ENCODE results near the gene ADK.
A peak's percentile ranks its signal among the peaks of the same experiment; 100 is the strongest.

The ADK gene

GRCh38 chr10:74238516-74238915 lies 87.5 kb downstream of the ADK start:
- no peaks in the 10 kb centered on the region for H3K9me3 ChIP-seq (ENCODE audit: insufficient read depth, low read depth, low read length)
- no peak for TF ChIP-seq EZH2phosphoT487 (IDR thresholded peaks at IDR 0.05; ENCODE audit: borderline replicate concordance)
- no peak for TF ChIP-seq CTCF (conservative IDR thresholded peaks at IDR 0.05; ENCODE audit: low read length)
- no peaks in the 10 kb centered on the region for H4K20me1 ChIP-seq (ENCODE audit: insufficient read depth, low read length, poor library complexity, severe bottlenecking)
- H3K4me2 ChIP-seq (ENCODE audit: low read depth, low read length, poor library complexity, severe bottlenecking) = no peak overlapping the region
- H3K36me3 ChIP-seq (ENCODE audit: insufficient read depth, low read length) = peaks cover 9% of the 10 kb centered on the region; the same call in 1 of the 2 replicates
- no peak overlapping the region for H3K9ac ChIP-seq (ENCODE audit: low read depth, low read length, poor library complexity, severe bottlenecking)
- no peak overlapping the region for H3K4me3 ChIP-seq (ENCODE audit: low read length, poor library complexity, severe bottlenecking)
- no peaks in the 10 kb centered on the region for H3F3A ChIP-seq (ENCODE audit: low read depth)
- H2AFZ ChIP-seq (ENCODE audit: low read length) = no peak overlapping the region
- H3K27me3 ChIP-seq (ENCODE audit: insufficient read depth, low read length, poor library complexity, severe bottlenecking) = no peaks in the 10 kb centered on the region
- H3K79me2 ChIP-seq (ENCODE audit: insufficient read depth, low read length) = no peaks in the 10 kb centered on the region
- H3K9me2 ChIP-seq (replicated peaks; ENCODE audit: low read depth, low read length) = no peaks in the 10 kb centered on the region
- no peaks in the 10 kb centered on the region for H3K4me1 ChIP-seq (ENCODE audit: insufficient read depth, low read length, poor library complexity, severe bottlenecking)

GRCh38 chr10:74243067-74243466 lies 92.0 kb downstream of the ADK start:
- Histone ChIP-seq H3F3A (ENCODE audit: low read depth) (no peaks in the 10 kb centered on the region), H3K9me2 (replicated peaks; ENCODE audit: low read depth, low read length) (no peaks in the 10 kb centered on the region), H3K9ac (ENCODE audit: low read depth, low read length, poor library complexity, severe bottlenecking) (no peak overlapping the region), H3K4me2 (ENCODE audit: low read depth, low read length, poor library complexity, severe bottlenecking) (no peak overlapping the region), H3K4me3 (ENCODE audit: low read length, poor library complexity, severe bottlenecking) (no peak overlapping the region), H3K27me3 (ENCODE audit: insufficient read depth, low read length, poor library complexity, severe bottlenecking) (no peaks in the 10 kb centered on the region), H3K36me3 (ENCODE audit: insufficient read depth, low read length) (peaks cover 12% of the 10 kb centered on the region; the same call in 1 of the 2 replicates), H3K9me3 (ENCODE audit: insufficient read depth, low read depth, low read length) (no peaks in the 10 kb centered on the region), H3K79me2 (ENCODE audit: insufficient read depth, low read length) (no peaks in the 10 kb centered on the region), H2AFZ (ENCODE audit: low read length) (no peak overlapping the region), H4K20me1 (ENCODE audit: insufficient read depth, low read length, poor library complexity, severe bottlenecking) (no peaks in the 10 kb centered on the region), H3K4me1 (ENCODE audit: insufficient read depth, low read length, poor library complexity, severe bottlenecking) (no peaks in the 10 kb centered on the region)
- no peak for TF ChIP-seq EZH2phosphoT487 (IDR thresholded peaks at IDR 0.05; ENCODE audit: borderline replicate concordance)
- TF ChIP-seq CTCF (conservative IDR thresholded peaks at IDR 0.05; ENCODE audit: low read length) = no peak

- Histone ChIP-seq H3K9me2 (replicated peaks; ENCODE audit: low read depth, low read length) (no peaks in the 10 kb centered on the region), H3K79me2 (ENCODE audit: insufficient read depth, low read length) (no peaks in the 10 kb centered on the region), H3K9ac (ENCODE audit: low read depth, low read length, poor library complexity, severe bottlenecking) (no peak overlapping the region), H3K4me3 (ENCODE audit: low read length, poor library complexity, severe bottlenecking) (no peak overlapping the region), H3K4me1 (ENCODE audit: insufficient read depth, low read length, poor library complexity, severe bottlenecking) (no peaks in the 10 kb centered on the region), H3K9me3 (ENCODE audit: insufficient read depth, low read depth, low read length) (no peaks in the 10 kb centered on the region), H3K36me3 (ENCODE audit: insufficient read depth, low read length) (peaks cover 12% of the 10 kb centered on the region; the same call in 1 of the 2 replicates), H3F3A (ENCODE audit: low read depth) (no peaks in the 10 kb centered on the region), H3K27me3 (ENCODE audit: insufficient read depth, low read length, poor library complexity, severe bottlenecking) (no peaks in the 10 kb centered on the region), H3K4me2 (ENCODE audit: low read depth, low read length, poor library complexity, severe bottlenecking) (no peak overlapping the region), H2AFZ (ENCODE audit: low read length) (no peak overlapping the region), H4K20me1 (ENCODE audit: insufficient read depth, low read length, poor library complexity, severe bottlenecking) (no peaks in the 10 kb centered on the region)
- TF ChIP-seq EZH2phosphoT487 (IDR thresholded peaks at IDR 0.05; ENCODE audit: borderline replicate concordance) (no peak), CTCF (conservative IDR thresholded peaks at IDR 0.05; ENCODE audit: low read length) (peak; percentile 77)
These were observed 93.2 kb downstream of the ADK start for GRCh38 chr10:74244097-74244685.

All from Loucy (cell line).